GM12878 (cell line): ENCODE data around the gene LOXL3. TPM values are rescaled to one million over a fixed set of nuclear protein-coding genes. Genes with fewer than 3 reads are reported as not detected.

ENCODE experiments used
- ATAC-seq: fragments of 200-7000 bp; cut with Tn5 transposase; 3 replicates; pipeline ENCODE4 v1.9.1; 2020; ENCODE audit warnings: mild to moderate bottlenecking, moderate library complexity
- BruUV-seq: library from RNA; stranded (reverse); fragments of 400-500 nt; replicated peaks from 2 replicates; lab custom pipeline; 2021; lab: Mats Ljungman, UMichigan
- CTCF ChIA-PET: fragments of 300-600 bp; sonication (Branson Sonifier 250); formaldehyde crosslinking; extraction: SDS; loops from one replicate; lab custom pipeline; 2021; ENCODE audit warnings: inconsistent platforms; lab: Yijun Ruan, JAX
- POLR2A ChIA-PET: fragments of 350-600 bp; formaldehyde crosslinking; extraction: SDS; loops from one replicate; lab custom pipeline; 2021; ENCODE audit warnings: inconsistent platforms; lab: Charles Lee
- RAD21 ChIA-PET: fragments of 300-600 bp; sonication (Branson Sonifier 250); formaldehyde crosslinking; loops from one replicate; lab custom pipeline; 2023; ENCODE audit warnings: antibody characterized with exemption; ENCODE audit not compliant: unreplicated experiment; lab: Charles Lee
- SMC1A ChIA-PET: fragments of 300-600 bp; sonication (Branson Sonifier 250); formaldehyde crosslinking; loops from one replicate; lab custom pipeline; 2023; ENCODE audit not compliant: unreplicated experiment, uncharacterized antibody; lab: Charles Lee
- DNase-seq: peaks from one replicate; pipeline ENCODE4 v3.0.0-alpha.2; 2011; ENCODE audit warnings: low read depth, low spot score
- FAIRE-seq: peaks from 3 replicates; lab custom pipeline; 2011; peaks lifted over from hg19 to GRCh38; lab: Jason Lieb, UNC
- H2AFZ ChIP-seq: 2 replicates; pipeline ENCODE4 v1.6.0; 2011; ENCODE audit warnings: low read depth, low read length, control low read depth; ENCODE audit not compliant: control insufficient read depth
- H3K27ac ChIP-seq: 2 replicates; pipeline ENCODE4 v1.5.1; 2011; ENCODE audit warnings: control low read depth; ENCODE audit not compliant: control insufficient read depth, insufficient read depth
- H3K27me3 ChIP-seq, 2 experiments: replicated peaks in 1 of 2; 2 replicates each; pipeline versions ENCODE4 v1.6.0 to v1.6.1; 2011; ENCODE audit warnings: low read length in 1 of 2; ENCODE audit not compliant: control insufficient read depth in 2 of 2, insufficient read depth in 2 of 2
- H3K36me3 ChIP-seq, 2 experiments: 2 replicates each; pipeline ENCODE4 v1.5.1; 2011; ENCODE audit warnings: low read length in 1 of 2; ENCODE audit not compliant: control insufficient read depth in 2 of 2, insufficient read depth in 2 of 2
- H3K4me1 ChIP-seq: 2 replicates; pipeline ENCODE4 v1.6.1; 2011; ENCODE audit warnings: mild to moderate bottlenecking, low read length, moderate library complexity, mixed read lengths; ENCODE audit not compliant: control insufficient read depth, insufficient read depth
- H3K4me2 ChIP-seq: 2 replicates; pipeline ENCODE4 v1.6.0; 2011; ENCODE audit warnings: control low read depth; ENCODE audit not compliant: control insufficient read depth, insufficient read depth
- H3K4me3 ChIP-seq: fragments of 200-600 bp; sonication (generic); 2 replicates; pipeline ENCODE4 v1.5.1; 2016
- H3K79me2 ChIP-seq: 2 replicates; pipeline ENCODE4 v1.6.0; 2011; ENCODE audit warnings: low read length; ENCODE audit not compliant: control insufficient read depth, insufficient read depth
- H3K9ac ChIP-seq: 2 replicates; pipeline ENCODE4 v1.8.0; 2011; ENCODE audit warnings: low read length, control low read depth, mixed read lengths; ENCODE audit not compliant: control insufficient read depth, insufficient read depth
- H3K9me3 ChIP-seq: replicated peaks from 3 replicates; pipeline ENCODE4 v1.5.1; 2011; ENCODE audit warnings: mild to moderate bottlenecking, low read length; ENCODE audit not compliant: control insufficient read depth, insufficient read depth
- H4K20me1 ChIP-seq: 2 replicates; pipeline ENCODE4 v1.6.0; 2011; ENCODE audit not compliant: control insufficient read depth, insufficient read depth
- CREM ChIP-seq: IDR thresholded peaks from 2 replicates; pipeline ENCODE4 v1.6.1; 2014; ENCODE audit warnings: antibody characterized with exemption, low read depth
- CTCF ChIP-seq, 3 experiments: IDR thresholded peaks in 2 of 3; conservative IDR thresholded peaks in 1 of 3; 2 replicates each; pipeline ENCODE4 v1.5.1; 2011; ENCODE audit warnings: low read depth in 3 of 3, low read length in 3 of 3, mild to moderate bottlenecking in 3 of 3, control low read depth in 2 of 3, moderate library complexity in 2 of 3, inconsistent platforms in 1 of 3, mixed read lengths in 1 of 3; ENCODE audit not compliant: control insufficient read depth in 2 of 3, insufficient read depth in 1 of 3; ENCODE audit errors: extremely low read depth in 1 of 3
- HSF1 ChIP-seq: fragments of 150-350 bp; IDR thresholded peaks from 2 replicates; pipeline ENCODE4 v1.6.1; 2014; ENCODE audit warnings: mild to moderate bottlenecking, low read depth, low read length
- IKZF2 ChIP-seq, 2 experiments: fragments of 450-650 bp; IDR thresholded peaks; 2 replicates each; pipeline ENCODE4 v1.6.1; 2017; ENCODE audit warnings: mild to moderate bottlenecking in 2 of 2, moderate library complexity in 2 of 2
- KDM1A ChIP-seq: fragments of 200-600 bp; sonication (generic); IDR thresholded peaks from 2 replicates; pipeline ENCODE4 v1.6.1; 2016; ENCODE audit warnings: borderline replicate concordance
- KLF5 ChIP-seq: fragments of 450-650 bp; IDR thresholded peaks from 2 replicates; pipeline ENCODE4 v1.6.1; 2014; ENCODE audit warnings: mild to moderate bottlenecking; ENCODE audit not compliant: partially characterized antibody
- NFXL1 ChIP-seq: fragments of 450-650 bp; IDR thresholded peaks from 2 replicates; pipeline ENCODE4 v1.6.1; 2017; ENCODE audit warnings: antibody characterized with exemption, mild to moderate bottlenecking, borderline replicate concordance
- PBX3 ChIP-seq: IDR thresholded peaks from 2 replicates; pipeline ENCODE4 v1.6.1; 2011; ENCODE audit warnings: mild to moderate bottlenecking, low read depth, low read length, moderate library complexity; ENCODE audit not compliant: insufficient replicate concordance
- POLR2AphosphoS2 ChIP-seq: IDR thresholded peaks from 2 replicates; pipeline ENCODE4 v1.6.1; 2011; ENCODE audit warnings: low read depth, mild to moderate bottlenecking, low read length, improper control_type of control experiment, moderate library complexity
- RELB ChIP-seq: fragments of 450-650 bp; IDR thresholded peaks from 2 replicates; pipeline ENCODE4 v1.6.1; 2017; ENCODE audit warnings: low read depth, mild to moderate bottlenecking, moderate library complexity
- SKIL ChIP-seq: fragments of 450-650 bp; IDR thresholded peaks from 2 replicates; pipeline ENCODE4 v1.6.1; 2017; ENCODE audit warnings: mild to moderate bottlenecking, low read depth, inconsistent platforms; ENCODE audit not compliant: poor library complexity, severe bottlenecking
- YBX1 ChIP-seq: fragments of 450-650 bp; IDR thresholded peaks from 2 replicates; pipeline ENCODE4 v1.6.1; 2016; ENCODE audit warnings: antibody characterized with exemption
- WGBS: methylation state at CpG from one replicate; pipeline ENCODE4 v1.1.6; 2016; ENCODE audit warnings: low lambda C conversion rate; ENCODE audit not compliant: insufficient replicate concordance, insufficient coverage; ENCODE audit errors: missing lambda C conversion rate; 5-methylcytosine and 5-hydroxymethylcytosine counted together
- in situ Hi-C: fragments of 300-500 bp; cut with MboI; formaldehyde crosslinking; loops from 9 replicates; pipeline ENCODE4 v1.14.3; 2018; ENCODE audit warnings: mixed read lengths
- intact Hi-C: fragments of 100-400 bp; cut with micrococcal nuclease; formaldehyde crosslinking; loops from one replicate; pipeline ENCODE4 v1.14.2; 2022; ENCODE audit not compliant: unreplicated experiment
- polyA plus RNA-seq, 11 experiments: library from polyadenylated mRNA; depleted of rRNA in 4 of 11; unstranded in 6 of 11; stranded (reverse) in 5 of 11; fragments of >200 nt; fragmentation: Nextera tagmentation in 4 of 11; fragmentation: Illumina TruSeq in 1 of 11; extraction: Ambion mirVana in 4 of 11; extraction: Trizol in 1 of 11; gene quantifications; 1 replicate in 1 of 11; 2 replicates in 10 of 11; pipeline versions ENCODE4 v1.2.1 to v1.2.3, GENCODE V29; 2011 to 2016; ENCODE audit warnings: inconsistent platforms in 2 of 11, missing spikeins in 2 of 11, low read depth in 1 of 11
- total RNA-seq, 4 experiments: library from RNA; depleted of rRNA in 3 of 4; stranded (reverse); fragments of >200 nt in 3 of 4; fragmentation: Illumina TruSeq in 1 of 4; extraction: Trizol in 1 of 4; gene quantifications; 2 replicates each; pipeline versions ENCODE4 v1.2.1 to v1.2.3, GENCODE V29; 2013 to 2021

LOXL3 gene
- total and polyA plus RNA-seq, 10 of the 15 experiments (the other 5 are each of a cell fraction or from before 2014, with no cell fraction given): 6.2 to 40.9 (median 23.3) TPM

- no peak for TF ChIP-seq SKIL
- no peak for TF ChIP-seq YBX1
- no peak for TF ChIP-seq NFXL1
- TF ChIP-seq RELB: no peak
- TF ChIP-seq CTCF (IDR thresholded peaks at IDR 0.05 in 2 of 3, conservative IDR thresholded peaks at IDR 0.05 in 1 of 3; ENCODE audit: control insufficient read depth in 2 of 3, extremely low read depth in 1 of 3, insufficient read depth in 1 of 3, low read depth in 3 of 3, low read length in 3 of 3): no peak
- TF ChIP-seq KLF5: no peak
- no peak for TF ChIP-seq PBX3
- no peak for TF ChIP-seq CREM
- TF ChIP-seq KDM1A: no peak
- no peak for TF ChIP-seq HSF1
- TF ChIP-seq POLR2AphosphoS2: no peak; the same call in 1 of the 2 replicates
- TF ChIP-seq IKZF2 (IDR thresholded peaks at IDR 0.05): no peak
- no peak overlapping the region for H3K27ac ChIP-seq
- H3K4me1 ChIP-seq: peaks cover 21% of the 10 kb centered on the region
- DNase-seq: no peak
- in situ Hi-C loops (no loop called here), intact Hi-C loops (no loop called here)
- ATAC-seq: no peak
- no peak overlapping the region for H3K4me2 ChIP-seq
- ChIA-PET RAD21 (interaction anchor here (1.5 to 7.5 kb wide), 2 partner anchors 43 to 61 kb away, joined by 7 to 158 read pairs; partner anchors contain the start of genes CCDC142 and TTC31), CTCF (interaction anchor here (9.6 to 10.4 kb wide), 3 partner anchors 20 to 62 kb away, joined by 96 to 226 read pairs (median 135); partner anchors contain the start of gene PCGF1), SMC1A (interaction anchor here (0.9 to 9.9 kb wide), 4 partner anchors 17 to 61 kb away, joined by 3 to 208 read pairs (median 28); partner anchors contain the start of gene PCGF1), POLR2A (interaction anchor here (1.0 to 2.6 kb wide), 4 partner anchors 17 to 61 kb away, joined by 4 to 10 read pairs (median 4); partner anchors contain the start of gene PCGF1)
- peaks cover 30% of the 10 kb centered on the region for H3K79me2 ChIP-seq
- H3K9me3 ChIP-seq: no peaks in the 10 kb centered on the region
- H3K9ac ChIP-seq: no peak overlapping the region
- no peak overlapping the region for H3K4me3 ChIP-seq
- H3K27me3 ChIP-seq: no peaks in the 10 kb centered on the region
- BruUV-seq: no TSS peak
- no peak overlapping the region for H2AFZ ChIP-seq
- no peak for FAIRE-seq
- H3K36me3 ChIP-seq: peaks cover 12 to 17% of the 10 kb centered on the region in 2 experiments
- no peaks in the 10 kb centered on the region for H4K20me1 ChIP-seq
- WGBS: 86% methylated on average over 10 of the region's 10 CpGs
These were observed 28.6 kb downstream of the LOXL3 start for GRCh38 chr2:74524955-74525716.
